NB4 (cell line): ENCODE results near the gene VAMP4.
"Not testable (repeated sequence)": the region's sequence is repeated elsewhere in the genome, so short reads cannot be mapped to it uniquely, and the experiment has no call there.

Experiments
- DNase-seq: peaks from one replicate; pipeline ENCODE4 v3.0.0; 2010; ENCODE audit warnings: low read depth
- H3K4me3 ChIP-seq: one replicate; pipeline ENCODE4 v1.5.1; 2011; ENCODE audit warnings: mild to moderate bottlenecking, low read depth, low read length, moderate library complexity
- CTCF ChIP-seq: IDR thresholded peaks from one replicate; pipeline ENCODE4 v1.5.1; 2012; ENCODE audit warnings: low read depth, low read length
- MAX ChIP-seq: IDR thresholded peaks from 2 replicates; pipeline ENCODE4 v1.6.1; 2011; ENCODE audit warnings: low read depth, low read length
- MYC ChIP-seq: IDR thresholded peaks from 2 replicates; pipeline ENCODE4 v1.6.1; 2011; ENCODE audit warnings: low read depth, low read length
- POLR2A ChIP-seq: IDR thresholded peaks from 2 replicates; pipeline ENCODE4 v1.6.1; 2011; ENCODE audit warnings: mild to moderate bottlenecking; ENCODE audit not compliant: insufficient read length; ENCODE audit errors: extremely low read depth

VAMP4 gene

GRCh38 chr1:171739656-171740055 is 2.2 kb downstream of the VAMP4 start:
- no peak overlapping the region for H3K4me3 ChIP-seq
- DNase-seq: no peak
- TF ChIP-seq MAX (no peak), CTCF (no peak), POLR2A (no peak), MYC (no peak)

GRCh38 chr1:171738911-171739310 is 3.0 kb downstream of the VAMP4 start:
- TF ChIP-seq MAX (no peak), MYC (no peak), POLR2A (no peak), CTCF (no peak)
- H3K4me3 ChIP-seq: no peak overlapping the region
- DNase-seq: no peak

GRCh38 chr1:171736196-171736595 is 5.7 kb downstream of the VAMP4 start:
- DNase-seq: no peak
- TF ChIP-seq POLR2A (no peak), MAX (no peak), CTCF (no peak), MYC (no peak)

GRCh38 chr1:171730052-171730451 is 11.8 kb downstream of the VAMP4 start:
- no peak overlapping the region for H3K4me3 ChIP-seq
- DNase-seq: no peak
- TF ChIP-seq CTCF (no peak), MAX (no peak), MYC (no peak), POLR2A (no peak)

More at GRCh38 chr1:171736196-171736595, 5.7 kb downstream of the VAMP4 start:
- H3K4me3 ChIP-seq: no peak overlapping the region

GRCh38 chr1:171727778-171728177 is 14.1 kb downstream of the VAMP4 start:
- TF ChIP-seq POLR2A (no peak), MYC (no peak), MAX (no peak), CTCF (no peak)
- H3K4me3 ChIP-seq: no peak overlapping the region
- DNase-seq: no peak

- DNase-seq, H3K4me3 ChIP-seq: not testable (repeated sequence)
Measured at GRCh38 chr1:171723180-171723579, 18.7 kb downstream of the VAMP4 start.
